ENCODE measurements around the gene FAM83G. TPM values are rescaled to one million over a fixed set of nuclear protein-coding genes. Genes with fewer than 3 reads are reported as not detected.

FAM83G gene
- total RNA-seq, 1 donor from 2014 or later: 8.2 TPM

GRCh38 chr17:18960241-18960665 lies 44.3 kb downstream of the FAM83G start:
- Mint-ChIP-seq H3K4me3 (ENCODE audit: unreplicated experiment) (no peak overlapping the region), H3K9me3 (ENCODE audit: low read depth) (no peaks in the 10 kb centered on the region), H3K27me3 (ENCODE audit: low read depth) (no peaks in the 10 kb centered on the region), H3K27ac (ENCODE audit: unreplicated experiment) (no peak overlapping the region), H3K4me1 (ENCODE audit: low read depth) (peaks cover 5% of the 10 kb centered on the region), H3K36me3 (ENCODE audit: low read depth) (no peaks in the 10 kb centered on the region)
- TF ChIP-seq CTCF (IDR thresholded peaks at IDR 0.05): no peak
- DNase-seq (ENCODE audit: low spot score): no peak

- no peak for DNase-seq (ENCODE audit: low spot score)
These were observed 44.7 kb downstream of the FAM83G start for GRCh38 chr17:18959845-18960240.

GRCh38 chr17:18959071-18959844 lies 45.3 kb downstream of the FAM83G start:
- no peak overlapping the region for H3K4me3 Mint-ChIP-seq (ENCODE audit: unreplicated experiment)
- no peaks in the 10 kb centered on the region for H3K27me3 Mint-ChIP-seq (ENCODE audit: low read depth)
- H3K36me3 Mint-ChIP-seq (ENCODE audit: low read depth): no peaks in the 10 kb centered on the region
- no peaks in the 10 kb centered on the region for H3K9me3 Mint-ChIP-seq (ENCODE audit: low read depth)
- TF ChIP-seq CTCF (IDR thresholded peaks at IDR 0.05): no peak
- H3K27ac Mint-ChIP-seq (ENCODE audit: unreplicated experiment): no peak overlapping the region
- peaks cover 5% of the 10 kb centered on the region for H3K4me1 Mint-ChIP-seq (ENCODE audit: low read depth)
- peak; percentile 85 for DNase-seq (ENCODE audit: low spot score)

More at GRCh38 chr17:18959845-18960240, 44.7 kb downstream of the FAM83G start:
- H3K4me3 Mint-ChIP-seq (ENCODE audit: unreplicated experiment): no peak overlapping the region
- no peaks in the 10 kb centered on the region for H3K9me3 Mint-ChIP-seq (ENCODE audit: low read depth)
- no peak for TF ChIP-seq CTCF (IDR thresholded peaks at IDR 0.05)
- H3K4me1 Mint-ChIP-seq (ENCODE audit: low read depth): peaks cover 5% of the 10 kb centered on the region
- no peaks in the 10 kb centered on the region for H3K27me3 Mint-ChIP-seq (ENCODE audit: low read depth)
- H3K36me3 Mint-ChIP-seq (ENCODE audit: low read depth): no peaks in the 10 kb centered on the region
- H3K27ac Mint-ChIP-seq (ENCODE audit: unreplicated experiment): no peak overlapping the region

GRCh38 chr17:18958611-18959010 lies 46.0 kb downstream of the FAM83G start:
- Mint-ChIP-seq H3K36me3 (ENCODE audit: low read depth) (no peaks in the 10 kb centered on the region), H3K27me3 (ENCODE audit: low read depth) (no peaks in the 10 kb centered on the region), H3K27ac (ENCODE audit: unreplicated experiment) (no peak overlapping the region), H3K4me1 (ENCODE audit: low read depth) (peaks cover 5% of the 10 kb centered on the region), H3K4me3 (ENCODE audit: unreplicated experiment) (no peak overlapping the region), H3K9me3 (ENCODE audit: low read depth) (no peaks in the 10 kb centered on the region)
- no peak for TF ChIP-seq CTCF (IDR thresholded peaks at IDR 0.05)
- peak; percentile 43 for DNase-seq (ENCODE audit: low spot score)

GRCh38 chr17:18957831-18958230 lies 46.7 kb downstream of the FAM83G start:
- no peak for DNase-seq (ENCODE audit: low spot score)
- H3K4me1 Mint-ChIP-seq (ENCODE audit: low read depth): peaks cover 5% of the 10 kb centered on the region
- H3K9me3 Mint-ChIP-seq (ENCODE audit: low read depth): no peaks in the 10 kb centered on the region
- no peak overlapping the region for H3K4me3 Mint-ChIP-seq (ENCODE audit: unreplicated experiment)
- TF ChIP-seq CTCF (IDR thresholded peaks at IDR 0.05): no peak
- H3K27me3 Mint-ChIP-seq (ENCODE audit: low read depth): no peaks in the 10 kb centered on the region
- H3K27ac Mint-ChIP-seq (ENCODE audit: unreplicated experiment): no peak overlapping the region
- no peaks in the 10 kb centered on the region for H3K36me3 Mint-ChIP-seq (ENCODE audit: low read depth)

Measured in chondrocyte (in vitro differentiated cells).